Activated effector memory CD4-positive, alpha-beta T cell treated with anti-CD3 and anti-CD28 coated beads, Interleukin-2, amount 50 U/mL, for 16 hours (primary cell): ENCODE measurements around the gene DDX43.
A peak's percentile ranks its signal among the peaks of the same experiment; 100 is the strongest.
"Not testable (repeated sequence)": the region's sequence is repeated elsewhere in the genome, so short reads cannot be mapped to it uniquely, and the experiment has no call there.

Experiments
- DNase-seq: peaks from one replicate; pipeline ENCODE4 v3.0.0-alpha.2; 2020

Gene DDX43

GRCh38 chr6:73389854-73390253 is 4.8 kb upstream of the DDX43 start:
- no peak for DNase-seq

DNA sequence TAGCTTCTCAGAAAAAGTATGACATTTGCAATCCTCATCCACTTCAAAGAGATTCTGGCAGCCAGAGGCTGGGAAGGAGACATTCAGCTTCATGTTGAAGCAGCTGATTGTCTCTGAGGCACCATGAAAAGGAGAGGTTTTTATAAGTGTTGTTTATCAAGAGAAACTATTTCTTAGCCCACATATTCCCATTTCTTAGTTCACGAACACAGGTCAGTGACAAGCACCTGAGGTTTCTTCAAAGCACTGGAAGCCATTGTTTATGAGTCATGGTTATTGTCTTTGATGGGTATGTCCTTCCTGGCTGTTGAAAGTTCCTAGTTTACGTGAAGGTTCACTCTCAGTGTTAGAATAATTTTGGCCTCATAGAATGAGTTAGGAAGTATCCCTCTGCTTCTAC is 3.0 kb upstream of the DDX43 start:
- DNase-seq, result no peak

DNA sequence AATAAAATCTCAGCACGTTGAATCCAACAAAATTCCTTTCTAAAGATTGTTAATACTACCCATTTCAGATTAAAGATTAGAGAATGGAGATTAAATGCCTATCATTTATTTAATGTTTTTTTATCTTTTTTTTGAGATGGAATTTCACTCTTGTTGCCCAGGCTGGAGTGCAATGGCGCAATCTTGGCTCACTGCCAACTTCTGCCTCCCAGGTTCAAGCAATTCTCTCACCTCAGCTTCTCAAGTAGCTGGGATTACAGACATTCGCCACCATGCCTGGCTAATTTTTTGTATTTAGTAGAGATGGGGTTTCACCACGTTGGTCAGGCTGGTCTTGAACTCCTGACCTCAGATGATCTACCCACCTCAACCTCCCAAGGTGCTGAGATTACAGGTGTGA is 2.4 kb upstream of the DDX43 start:
- DNase-seq, result not testable (repeated sequence)

DNA sequence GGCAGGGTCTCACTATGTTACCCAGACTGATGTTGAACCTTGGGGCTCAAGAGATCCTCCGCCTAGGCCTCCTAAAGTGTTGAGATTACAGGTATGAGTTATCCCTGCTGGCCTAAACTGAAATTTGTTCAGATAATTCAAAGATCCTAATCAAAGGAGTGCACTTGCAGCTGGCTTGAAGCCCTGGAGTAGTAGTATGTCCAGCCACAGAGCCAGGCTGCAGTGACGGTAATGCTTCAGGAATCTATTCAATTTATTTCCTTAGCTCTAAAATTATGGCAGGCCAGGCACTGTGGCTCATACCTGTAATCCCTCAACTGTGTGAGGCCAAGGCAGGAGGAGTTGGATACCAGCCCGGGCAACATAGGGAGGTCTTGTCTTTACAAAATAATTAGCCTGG is 1.4 kb upstream of the DDX43 start:
- DNase-seq, result no peak

- DNase-seq, result no peak
These were observed 1.2 kb downstream of the DDX43 start for GRCh38 chr6:73395875-73396274.

GRCh38 chr6:73400656-73401055 is 6.0 kb downstream of the DDX43 start:
- no peak for DNase-seq

DNA sequence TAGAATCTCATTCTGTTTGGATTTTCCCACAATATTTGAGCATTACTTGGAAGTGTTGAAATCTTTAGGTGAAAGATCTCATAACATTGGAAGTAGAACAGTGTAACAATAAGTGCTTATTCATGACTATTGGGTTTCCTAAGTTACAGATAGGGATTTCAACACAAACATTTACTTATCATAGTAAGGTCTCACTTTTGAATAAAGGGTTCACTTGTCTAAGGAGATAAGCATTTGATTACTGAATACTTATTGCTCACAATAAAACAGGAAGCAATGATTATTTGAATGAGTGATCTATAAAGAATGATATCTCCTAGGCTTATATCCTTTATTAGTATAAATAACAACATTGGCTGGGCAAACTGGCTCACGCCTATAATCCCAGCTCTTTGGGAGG is 14.8 kb downstream of the DDX43 start:
- no peak for DNase-seq

- no peak for DNase-seq
These were observed 18.5 kb downstream of the DDX43 start for GRCh38 chr6:73413102-73413501.

DNA sequence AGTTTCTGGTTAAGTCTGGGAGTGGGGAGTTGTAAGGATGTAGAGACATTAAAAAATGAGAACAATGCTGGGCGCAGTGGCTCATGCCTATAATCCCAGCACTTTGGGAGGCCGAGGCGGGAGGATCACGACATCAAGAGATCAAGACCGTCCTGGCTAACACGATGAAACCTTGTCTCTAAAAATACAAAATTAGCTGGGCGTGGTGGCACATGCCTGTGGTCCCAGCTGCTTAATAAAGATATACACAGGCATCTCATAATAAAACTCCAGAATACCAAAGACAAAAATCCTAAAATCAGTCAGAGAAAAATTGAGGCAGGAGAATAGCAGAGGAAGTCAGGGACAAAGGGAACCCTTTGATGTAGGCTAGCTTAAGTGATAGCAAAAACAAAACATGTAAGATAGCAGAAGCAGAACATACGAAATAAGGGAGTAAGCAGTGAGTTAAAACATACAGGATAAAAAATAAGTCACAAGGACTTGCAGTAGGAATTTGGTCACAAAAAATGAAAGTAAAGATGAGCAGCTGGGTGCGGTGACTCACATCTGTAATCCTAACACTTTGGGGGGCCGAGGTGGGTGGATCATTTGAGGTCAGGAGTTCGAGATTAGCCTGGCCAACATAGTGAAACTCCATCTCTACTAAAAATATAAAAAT is 23.6 kb downstream of the DDX43 start:
- DNase-seq, result no peak

DNA sequence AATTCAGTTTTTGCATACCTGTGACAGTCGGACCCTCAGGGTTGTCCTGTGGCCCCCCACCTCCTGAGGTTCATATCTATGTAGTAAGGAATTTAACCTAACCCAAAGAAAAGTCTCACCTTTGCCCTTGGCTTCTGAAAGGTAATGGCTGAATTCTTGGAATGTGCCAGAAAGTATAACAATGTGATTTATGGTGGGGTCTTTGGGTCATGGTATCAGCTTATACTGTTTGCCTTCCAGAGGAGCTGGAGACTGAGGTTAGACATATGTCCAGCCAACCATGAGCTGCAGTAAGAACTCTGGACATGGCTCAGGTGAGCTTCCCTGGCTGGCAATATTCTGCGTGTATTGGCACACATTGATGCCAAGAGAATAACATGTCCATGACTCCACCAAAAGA is 26.9 kb downstream of the DDX43 start:
- no peak for DNase-seq

DNA sequence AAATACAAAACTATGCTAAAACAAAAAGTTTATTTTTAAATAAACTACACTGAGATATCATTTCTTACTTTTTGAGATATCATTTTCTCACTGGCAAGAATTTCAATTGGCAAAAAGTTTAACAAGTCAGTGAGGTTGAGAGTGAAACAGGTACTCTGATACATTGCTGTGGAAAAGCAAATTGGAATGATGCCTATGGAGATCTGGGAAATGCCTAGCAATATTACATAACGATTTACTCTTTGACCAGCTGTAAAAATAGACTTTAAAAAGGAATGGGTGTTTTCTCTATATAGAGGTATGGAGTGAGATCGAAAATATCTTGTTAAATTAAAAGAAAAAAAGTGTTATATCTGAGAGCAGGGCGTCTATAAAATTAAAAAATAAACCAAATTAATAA is 40.6 kb downstream of the DDX43 start:
- DNase-seq, result no peak

DNA sequence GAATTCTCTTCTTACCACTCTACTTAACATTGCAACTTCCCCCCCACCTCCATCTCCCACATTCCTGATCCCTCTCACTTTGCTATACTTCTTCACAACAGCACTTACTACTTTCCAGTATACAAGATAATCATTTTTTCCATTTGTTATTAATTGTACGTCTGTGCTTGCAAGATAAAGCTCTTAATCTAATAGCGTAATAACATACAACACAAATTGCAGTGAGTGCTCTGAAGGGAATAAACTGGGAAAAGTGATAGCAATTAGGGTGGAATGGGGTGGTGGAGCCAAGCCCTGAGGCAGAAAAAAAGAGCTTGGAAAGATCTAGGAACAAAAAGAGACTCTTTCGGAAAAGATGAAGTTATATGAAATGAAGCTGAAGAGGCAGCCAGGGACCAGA is 48.9 kb downstream of the DDX43 start:
- DNase-seq, result no peak

DNA sequence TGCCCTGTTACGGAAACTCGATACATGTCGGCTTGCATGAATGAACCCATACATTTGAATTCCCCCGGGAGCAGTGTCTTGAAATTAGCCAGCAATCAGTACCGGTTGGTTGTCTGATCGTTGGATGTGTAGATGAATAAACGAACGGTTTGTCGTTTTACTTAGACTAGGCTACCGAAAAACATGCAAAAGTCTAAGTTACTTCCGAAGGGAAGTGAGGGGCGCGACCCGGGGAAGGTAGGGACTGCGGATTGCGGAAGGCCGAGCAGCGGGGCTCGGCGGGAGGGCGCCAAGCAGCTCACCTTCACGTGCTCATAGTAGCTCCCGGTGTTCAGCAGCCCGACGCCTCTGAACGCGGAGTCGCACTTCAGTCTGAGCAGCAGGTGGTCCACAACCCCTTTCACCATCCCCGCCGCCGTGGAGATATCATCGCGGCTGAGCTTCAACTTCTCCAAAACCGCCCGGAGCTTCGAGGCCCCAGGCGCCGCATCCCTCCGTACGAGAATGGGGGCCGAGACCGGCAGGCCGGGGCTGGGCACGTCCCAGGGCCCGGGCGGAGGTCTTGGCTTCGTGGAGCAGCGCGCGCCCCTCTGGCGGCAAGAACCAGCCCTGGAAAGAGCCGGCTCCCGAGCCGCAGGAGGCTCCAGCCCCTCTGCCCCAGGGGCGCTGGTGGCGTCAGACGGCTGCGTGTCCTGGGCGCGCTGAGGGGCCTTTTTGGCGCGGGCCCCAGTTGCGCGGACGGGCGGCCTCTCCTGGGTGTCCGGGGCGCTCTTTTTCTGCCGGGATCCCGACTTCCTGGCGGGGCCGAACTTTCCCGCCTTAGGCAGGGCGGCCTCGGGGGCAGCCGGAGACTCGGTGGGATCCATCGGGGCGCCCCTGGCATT is 56.8 kb downstream of the DDX43 start:
- DNase-seq, result peak; percentile 81

- peak; percentile 93 for DNase-seq
These were observed 57.5 kb downstream of the DDX43 start, which contains the start of gene CGAS for GRCh38 chr6:73452107-73452461. CGAS (minus strand) TSS chr6:73452297; CDS start chr6:73452181, 116 bp downstream.

GRCh38 chr6:73455865-73456629 is 61.4 kb downstream of the DDX43 start:
- DNase-seq, result no peak

DNA sequence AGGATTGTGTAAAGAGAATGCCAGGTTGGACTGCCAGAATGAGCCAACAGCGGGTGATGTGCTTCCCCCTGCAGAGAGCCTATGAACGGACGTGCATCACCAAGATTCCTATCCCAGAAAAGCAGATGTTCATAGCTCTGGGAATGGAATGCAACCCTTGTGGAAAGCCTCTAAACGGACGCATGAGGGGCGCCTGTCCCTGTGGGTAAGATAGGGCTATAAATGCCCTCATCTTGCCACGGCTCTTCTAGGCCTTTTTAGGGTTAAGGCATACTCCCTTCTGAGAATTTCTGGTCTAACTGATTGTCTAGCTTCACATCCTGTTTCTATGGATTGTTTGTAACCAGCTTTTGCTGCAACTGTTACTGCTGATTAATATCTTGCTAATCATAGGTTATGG is 64.8 kb downstream of the DDX43 start:
- not testable (repeated sequence) for DNase-seq

GRCh38 chr6:73460056-73460455 is 65.4 kb downstream of the DDX43 start:
- no peak for DNase-seq

DNA sequence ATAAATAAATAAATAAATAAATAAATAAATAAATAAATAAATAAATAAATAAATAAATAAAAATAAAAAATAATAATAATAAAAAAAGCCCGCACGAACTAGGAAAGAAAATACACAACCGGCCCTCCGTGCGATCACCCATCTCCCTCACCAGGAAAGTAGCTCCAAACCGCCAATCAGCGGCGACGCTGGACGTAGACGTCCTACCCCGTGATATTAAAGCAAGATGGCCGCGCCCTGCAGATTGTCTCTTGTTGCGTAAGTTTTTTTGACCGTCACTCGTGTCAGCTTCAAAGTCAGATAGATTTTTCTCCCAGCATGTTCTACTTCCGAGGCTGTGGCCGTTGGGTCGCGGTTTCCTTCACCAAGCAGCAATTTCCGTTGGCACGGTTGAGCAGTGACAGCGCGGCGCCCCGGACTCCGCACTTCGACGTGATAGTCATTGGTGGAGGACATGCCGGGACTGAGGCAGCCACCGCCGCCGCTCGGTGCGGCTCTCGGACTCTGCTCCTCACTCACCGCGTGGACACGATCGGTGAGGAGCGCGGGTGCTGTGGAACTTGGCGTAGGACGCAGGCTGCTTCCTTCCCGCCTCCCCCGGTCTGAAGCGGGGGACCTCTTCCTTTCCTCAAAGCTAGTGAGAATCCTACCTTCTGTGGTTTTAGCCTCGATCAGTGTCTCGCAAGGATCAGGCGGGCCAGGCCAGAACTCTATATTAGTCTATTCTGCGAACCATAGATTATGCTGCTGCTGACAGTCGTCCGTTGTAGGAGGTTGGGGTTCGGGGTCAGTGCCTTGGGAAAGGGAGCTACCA is 67.1 kb downstream of the DDX43 start, which contains the start of gene MTO1:
MTO1 (plus strand) TSS at position 201 of the 814 bp plus-strand sequence; CDS start at position 319, 118 bp downstream.
- DNase-seq, result peak; percentile 94
